ACC112 (cell line): Measurements from ENCODE around the gene TUBA8.
"Not testable (repeated sequence)": the region's sequence is repeated elsewhere in the genome, so short reads cannot be mapped to it uniquely, and the experiment has no call there.

Experiments
- H2AFZ ChIP-seq: fragments of 200-600 bp; sonication (generic); one replicate; pipeline ENCODE4 v1.6.0; 2017; ENCODE audit warnings: antibody characterized with exemption, low read length; ENCODE audit not compliant: unreplicated experiment
- H3K27ac ChIP-seq: fragments of 200-600 bp; sonication (generic); 2 replicates; pipeline ENCODE4 v1.5.1; 2014; ENCODE audit warnings: low read depth, mild to moderate bottlenecking, antibody characterized with exemption, low read length, moderate library complexity
- H3K27me3 ChIP-seq: fragments of 200-600 bp; sonication (generic); 2 replicates; pipeline ENCODE4 v1.6.1; 2014; ENCODE audit warnings: mild to moderate bottlenecking, antibody characterized with exemption, low read length, moderate library complexity, mixed read lengths; ENCODE audit not compliant: insufficient read depth
- H3K36me3 ChIP-seq: fragments of 200-600 bp; sonication (generic); 2 replicates; pipeline ENCODE4 v1.6.1; 2016; ENCODE audit warnings: mild to moderate bottlenecking, antibody characterized with exemption, low read length, moderate library complexity, mixed read lengths; ENCODE audit not compliant: insufficient read depth
- H3K4me1 ChIP-seq: fragments of 200-600 bp; sonication (generic); one replicate; pipeline ENCODE4 v1.6.1; 2016; ENCODE audit warnings: low read length, mixed read lengths; ENCODE audit not compliant: insufficient read depth, unreplicated experiment, control insufficient read depth
- H3K4me3 ChIP-seq: fragments of 200-600 bp; sonication (generic); 2 replicates; pipeline ENCODE4 v1.5.1; 2014; ENCODE audit warnings: mild to moderate bottlenecking, low read depth, low read length
- H3K79me2 ChIP-seq: fragments of 200-600 bp; sonication (generic); one replicate; pipeline ENCODE4 v1.6.0; 2016; ENCODE audit warnings: low read length; ENCODE audit not compliant: control insufficient read depth, unreplicated experiment, insufficient read depth

The TUBA8 gene

GRCh38 chr22:18173441-18173840 lies 62.8 kb downstream of the TUBA8 start:
- H3K27me3 ChIP-seq, H3K36me3 ChIP-seq, H3K4me3 ChIP-seq, H3K27ac ChIP-seq, H2AFZ ChIP-seq, H3K79me2 ChIP-seq, H3K4me1 ChIP-seq: not testable (repeated sequence)
